ENCODE data around the gene ESRRG.

DNA sequence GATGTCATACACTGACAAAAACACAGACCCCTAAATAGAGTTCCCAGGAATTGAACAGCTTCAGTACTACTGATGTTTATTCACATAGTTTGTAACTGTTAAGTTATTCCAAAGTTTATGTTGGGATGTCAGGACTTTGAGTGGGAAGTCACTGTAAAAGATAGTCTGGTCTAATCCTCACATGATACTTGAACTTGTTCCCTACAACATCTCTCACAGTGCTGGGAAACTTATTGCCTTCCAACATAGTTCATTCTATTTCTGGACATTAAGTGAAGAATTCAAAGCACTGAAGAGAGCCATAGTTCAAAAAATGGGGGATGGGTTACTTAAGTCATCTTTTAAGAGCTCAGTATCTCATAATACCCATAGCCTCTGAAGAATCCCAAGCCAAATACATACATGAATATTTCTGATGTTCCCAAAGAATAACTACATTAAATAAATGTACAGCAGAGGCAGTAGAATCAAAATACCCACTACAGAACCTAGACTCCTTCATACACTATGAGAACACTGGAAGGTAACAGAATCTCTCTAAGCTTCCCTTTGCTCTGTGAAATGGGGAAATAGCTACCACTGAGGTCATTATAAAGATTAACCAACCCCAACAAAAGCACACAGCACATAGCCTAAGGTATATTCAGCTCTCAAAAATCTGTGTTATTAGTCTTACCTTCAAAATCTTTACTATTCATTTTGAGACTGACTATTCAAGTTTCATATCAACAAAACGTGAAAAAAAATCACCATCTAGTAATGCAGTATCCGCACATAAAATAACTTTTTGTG, 81.4 kb downstream of the ESRRG start:
- TF ChIP-seq GATA2 (IDR thresholded peaks at IDR 0.05; ENCODE audit: low read depth, low read length) = no peak
- TF ChIP-seq GATA3 (IDR thresholded peaks at IDR 0.05; ENCODE audit: low read depth, low read length) = no peak

All from SH-SY5Y (cell line).